Suprapubic skin (tissue), 4 donors: ENCODE data around the gene SOWAHA. TPM values are rescaled to one million over a fixed set of nuclear protein-coding genes. Genes with fewer than 3 reads are reported as not detected.
"Not testable (repeated sequence)": the region's sequence is repeated elsewhere in the genome, so short reads cannot be mapped to it uniquely, and the experiment has no call there.

Experiments
- DNase-seq, 2 donors: peaks; one replicate each; pipeline ENCODE4 v3.0.0-alpha.2; 2019; ENCODE audit warnings: low spot score in 2 of 2
- H3K27ac ChIP-seq: fragments of 200-600 bp; sonication (generic); one replicate; pipeline ENCODE4 v1.5.1; 2019
- H3K27me3 ChIP-seq: fragments of 200-600 bp; sonication (generic); one replicate; pipeline ENCODE4 v1.5.1; 2019
- H3K36me3 ChIP-seq: fragments of 200-600 bp; sonication (generic); one replicate; pipeline ENCODE4 v1.5.1; 2019
- H3K4me1 ChIP-seq: fragments of 200-600 bp; sonication (generic); one replicate; pipeline ENCODE4 v1.5.1; 2019
- H3K4me3 ChIP-seq: fragments of 200-600 bp; sonication (generic); one replicate; pipeline ENCODE4 v1.5.1; 2019; ENCODE audit warnings: mild to moderate bottlenecking
- H3K9me3 ChIP-seq: fragments of 200-600 bp; sonication (generic); one replicate; pipeline ENCODE4 v1.5.1; 2019
- CTCF ChIP-seq, 2 donors: fragments of 200-600 bp in 1 of 2; fragments of 450-650 bp in 1 of 2; sonication (generic) in 1 of 2; IDR thresholded peaks; one replicate each; pipeline ENCODE4 v1.5.1; 2016 to 2019; ENCODE audit warnings: antibody characterized with exemption in 2 of 2, mild to moderate bottlenecking in 1 of 2, moderate library complexity in 1 of 2
- EP300 ChIP-seq: sonication (generic); formaldehyde crosslinking; IDR thresholded peaks from one replicate; pipeline ENCODE4 v1.6.1; 2017; ENCODE audit warnings: antibody characterized with exemption
- POLR2A ChIP-seq, 2 donors: fragments of 450-650 bp; IDR thresholded peaks; one replicate each; pipeline ENCODE4 v1.6.1; 2017; ENCODE audit warnings: antibody characterized with exemption in 2 of 2, mild to moderate bottlenecking in 2 of 2, moderate library complexity in 2 of 2
- POLR2AphosphoS5 ChIP-seq, 3 donors: sonication (generic); formaldehyde crosslinking; IDR thresholded peaks; one replicate each; pipeline ENCODE4 v1.6.1; 2017; ENCODE audit warnings: antibody characterized with exemption in 3 of 3
- WGBS: methylation state at CpG from one replicate; pipeline ENCODE4 v1.1.5; 2018; 5-methylcytosine and 5-hydroxymethylcytosine counted together
- total RNA-seq, 4 donors: library from RNA; depleted of rRNA; stranded (reverse); fragments of >200 nt; gene quantifications; one replicate each; pipeline ENCODE4 v1.1.0, GENCODE V29; 2016

SOWAHA gene
- total RNA-seq, 4 donors from 2014 or later = 0.23 to 0.93 (median 0.48) TPM; not detected in 1

DNA sequence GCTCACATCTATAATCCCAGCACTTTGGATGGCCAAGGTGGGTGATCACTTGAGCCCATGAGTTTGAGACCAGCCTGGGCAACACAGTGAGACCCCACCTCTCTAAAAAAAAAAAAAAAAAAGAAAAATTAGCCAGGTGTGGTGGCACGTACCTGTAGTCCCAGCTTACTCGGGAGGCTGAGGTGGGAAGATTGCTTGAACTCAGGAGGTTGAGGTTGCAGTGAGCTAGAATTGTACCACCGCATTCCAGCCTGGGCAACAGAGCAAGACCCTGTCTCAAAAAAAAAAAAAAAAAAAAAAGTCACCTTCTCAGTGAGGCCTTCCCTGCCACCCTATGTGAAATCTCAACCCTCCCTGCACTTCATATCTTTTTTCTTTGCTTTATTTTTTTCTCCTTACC is 22.1 kb upstream of the SOWAHA start:
- DNase-seq = peak in 1 of 2 donors; percentile 21
- Histone ChIP-seq H3K36me3 (no peaks in the 10 kb centered on the region), H3K4me1 (no peaks in the 10 kb centered on the region), H3K27me3 (peaks cover 4% of the 10 kb centered on the region), H3K4me3 (no peak overlapping the region), H3K9me3 (no peaks in the 10 kb centered on the region), H3K27ac (no peak overlapping the region)
- TF ChIP-seq EP300 = no peak
- no peak for TF ChIP-seq POLR2AphosphoS5 (IDR thresholded peaks at IDR 0.05)
- no peak for TF ChIP-seq POLR2A (IDR thresholded peaks at IDR 0.05)
- TF ChIP-seq CTCF (IDR thresholded peaks at IDR 0.05) = no peak
- WGBS = 87% methylated on average over 3 of the region's 3 CpGs

GRCh38 chr5:132797651-132798050 is 15.5 kb upstream of the SOWAHA start:
- Histone ChIP-seq H3K36me3 (no peaks in the 10 kb centered on the region), H3K9me3 (no peaks in the 10 kb centered on the region), H3K4me1 (no peaks in the 10 kb centered on the region), H3K27ac (no peak overlapping the region), H3K27me3 (no peaks in the 10 kb centered on the region), H3K4me3 (no peak overlapping the region)
- DNase-seq = peak in 1 of 2 donors; percentile 24
- WGBS = 53% methylated on average over 2 of the region's 2 CpGs
- TF ChIP-seq EP300 (no peak), POLR2A (IDR thresholded peaks at IDR 0.05) (no peak), CTCF (IDR thresholded peaks at IDR 0.05) (no peak), POLR2AphosphoS5 (IDR thresholded peaks at IDR 0.05) (no peak)

- Histone ChIP-seq H3K9me3 (no peaks in the 10 kb centered on the region), H3K4me3 (no peak overlapping the region), H3K27ac (no peak overlapping the region), H3K36me3 (no peaks in the 10 kb centered on the region), H3K4me1 (no peaks in the 10 kb centered on the region), H3K27me3 (no peaks in the 10 kb centered on the region)
- TF ChIP-seq POLR2A (IDR thresholded peaks at IDR 0.05) (no peak), POLR2AphosphoS5 (IDR thresholded peaks at IDR 0.05) (no peak), EP300 (no peak), CTCF (IDR thresholded peaks at IDR 0.05) (no peak)
- DNase-seq = peak in 1 of 2 donors; percentile 20
- WGBS = 83% methylated on average over 2 of the region's 2 CpGs
Measured at GRCh38 chr5:132799392-132799791, 13.7 kb upstream of the SOWAHA start.

GRCh38 chr5:132800545-132800944 is 12.6 kb upstream of the SOWAHA start:
- no peaks in the 10 kb centered on the region for H3K27me3 ChIP-seq
- DNase-seq = no peak
- no peak overlapping the region for H3K4me3 ChIP-seq
- no peaks in the 10 kb centered on the region for H3K36me3 ChIP-seq
- TF ChIP-seq POLR2AphosphoS5 (IDR thresholded peaks at IDR 0.05) = no peak
- no peak for TF ChIP-seq CTCF (IDR thresholded peaks at IDR 0.05)
- TF ChIP-seq POLR2A (IDR thresholded peaks at IDR 0.05) = no peak
- WGBS = 75% methylated on average over 2 of the region's 2 CpGs
- H3K27ac ChIP-seq = no peak overlapping the region
- H3K9me3 ChIP-seq = no peaks in the 10 kb centered on the region
- no peaks in the 10 kb centered on the region for H3K4me1 ChIP-seq

DNA sequence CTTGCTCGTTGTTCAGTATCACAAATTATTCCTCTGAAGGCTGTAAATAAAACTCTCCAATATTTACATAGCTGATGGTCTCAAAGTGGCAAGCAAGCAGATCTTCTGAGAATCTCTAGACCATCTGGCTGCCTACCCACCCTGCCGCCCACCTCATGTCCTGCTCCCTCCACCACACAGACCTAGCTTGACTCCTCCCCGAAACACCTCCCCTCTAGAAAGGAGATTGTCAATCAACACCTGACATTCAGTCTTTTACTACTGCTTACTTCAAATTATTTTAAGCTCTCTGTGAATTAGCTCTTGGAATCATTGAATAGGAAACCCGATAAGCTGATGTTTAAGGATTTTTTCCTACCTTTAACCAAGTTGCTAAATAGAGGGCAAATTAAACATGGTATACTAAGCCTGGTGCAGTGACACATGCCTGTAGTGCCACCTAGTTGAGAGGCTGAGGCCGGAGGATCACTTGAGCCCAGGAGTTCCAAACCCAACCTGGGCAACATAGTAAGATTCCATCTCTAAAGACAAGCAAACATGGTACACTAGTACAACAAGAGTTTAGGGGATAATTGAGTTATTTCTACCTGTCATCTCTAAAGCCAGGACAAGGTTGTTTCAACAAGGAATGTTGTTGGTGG is 10.9 kb upstream of the SOWAHA start:
- TF ChIP-seq POLR2A (IDR thresholded peaks at IDR 0.05) (no peak), EP300 (no peak), POLR2AphosphoS5 (IDR thresholded peaks at IDR 0.05) (no peak), CTCF (IDR thresholded peaks at IDR 0.05) (no peak)
- no peak overlapping the region for H3K4me3 ChIP-seq
- no peaks in the 10 kb centered on the region for H3K4me1 ChIP-seq
- no peak overlapping the region for H3K27ac ChIP-seq
- no peaks in the 10 kb centered on the region for H3K9me3 ChIP-seq
- no peaks in the 10 kb centered on the region for H3K36me3 ChIP-seq
- H3K27me3 ChIP-seq = no peaks in the 10 kb centered on the region
- DNase-seq = peak in 1 of 2 donors; percentile 37
- 87% methylated on average over 5 of the region's 5 CpGs for WGBS

DNA sequence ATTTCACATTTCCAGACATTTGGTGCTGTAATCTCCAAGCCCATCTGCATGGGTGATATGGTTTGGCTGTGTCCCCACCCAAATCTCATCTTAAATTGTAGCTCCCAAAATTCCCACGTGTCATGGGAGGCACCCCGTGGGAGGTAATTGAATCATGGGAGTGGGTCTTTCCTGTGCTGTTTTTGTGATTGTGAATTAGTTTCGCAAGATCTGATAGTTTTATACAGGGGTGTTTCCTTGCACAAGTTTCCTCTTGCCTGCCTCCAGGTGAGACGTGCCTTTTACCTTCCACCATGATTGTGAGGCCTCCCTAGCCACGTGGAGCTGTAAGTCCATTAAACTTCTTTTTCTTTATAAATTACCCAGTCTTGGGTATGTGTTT is 10.4 kb upstream of the SOWAHA start:
- H3K27ac ChIP-seq, H3K4me1 ChIP-seq, H3K4me3 ChIP-seq, H3K9me3 ChIP-seq, H3K36me3 ChIP-seq, H3K27me3 ChIP-seq: not testable (repeated sequence)
- peak in 1 of 2 donors; percentile 12 for DNase-seq
- WGBS = 68% methylated on average over 5 of the region's 5 CpGs

DNA sequence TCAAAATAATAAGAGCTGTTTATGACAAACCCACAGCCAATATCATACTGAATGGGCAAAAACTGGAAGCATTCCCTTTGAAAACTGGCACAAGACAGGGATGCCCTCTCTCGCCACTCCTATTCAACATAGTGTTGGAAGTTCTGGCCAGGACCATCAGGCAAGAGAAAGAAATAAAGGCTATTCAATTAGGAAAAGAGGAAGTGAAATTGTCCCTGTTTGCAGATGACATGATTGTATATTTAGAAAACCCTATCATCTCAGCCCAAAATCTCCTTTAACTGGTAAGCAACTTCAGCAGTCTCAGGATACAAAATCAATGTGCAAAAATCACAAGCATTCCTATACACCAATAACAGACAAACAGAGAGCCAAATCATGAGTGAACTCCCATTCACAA is 8.9 kb upstream of the SOWAHA start:
- H3K36me3 ChIP-seq, H3K4me3 ChIP-seq, H3K9me3 ChIP-seq, H3K27me3 ChIP-seq, H3K27ac ChIP-seq, H3K4me1 ChIP-seq, DNase-seq: not testable (repeated sequence)
- 100% methylated on average over 1 of the region's 1 CpG for WGBS

- WGBS = 92% methylated on average over 6 of the region's 6 CpGs
- H3K4me1 ChIP-seq, H3K9me3 ChIP-seq, H3K27me3 ChIP-seq, H3K4me3 ChIP-seq, H3K27ac ChIP-seq, H3K36me3 ChIP-seq: not testable (repeated sequence)
- DNase-seq = peak in 1 of 2 donors; percentile 4
Measured at GRCh38 chr5:132805872-132806271, 7.2 kb upstream of the SOWAHA start.
